OCI-LY7 (cell line): ENCODE measurements around the gene GDNF.

Source experiments
- EZH2phosphoT487 ChIP-seq: fragments of 200-600 bp; sonication (generic); IDR thresholded peaks from 2 replicates; pipeline ENCODE4 v1.6.1; 2018; ENCODE audit warnings: low read depth, borderline replicate concordance, mild to moderate bottlenecking, mixed run types, antibody characterized with exemption, low read length, moderate library complexity, mixed read lengths
- TF ChIP-seq, protein P1 (sequence below): fragments of 200-600 bp; sonication (generic); conservative IDR thresholded peaks from 2 replicates; pipeline ENCODE4 v1.5.1; 2014; ENCODE audit warnings: mild to moderate bottlenecking, antibody characterized with exemption, low read length, moderate library complexity, mixed read lengths

DNA sequence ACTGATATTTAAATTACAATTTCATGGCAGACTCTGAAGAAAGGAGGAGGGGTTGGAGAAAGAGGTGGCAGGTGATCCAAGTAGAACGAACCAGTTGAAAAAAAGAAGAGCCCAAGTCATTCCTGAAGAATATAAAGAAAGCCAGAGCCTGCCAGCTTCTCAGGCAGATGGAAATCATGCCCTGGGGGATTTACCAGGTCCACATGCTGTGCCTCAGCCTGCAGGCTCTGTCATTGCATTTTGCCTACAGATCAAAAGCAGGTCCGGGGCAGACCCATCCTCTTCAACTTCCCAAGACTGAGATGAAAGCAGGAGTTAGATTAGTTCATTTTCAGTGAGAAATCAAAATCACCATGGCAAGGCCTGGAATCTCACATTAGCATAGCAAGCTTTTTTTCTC lies 48.5 kb downstream of the GDNF start:
- no peak for TF ChIP-seq EZH2phosphoT487
- TF ChIP-seq, protein P1, sequence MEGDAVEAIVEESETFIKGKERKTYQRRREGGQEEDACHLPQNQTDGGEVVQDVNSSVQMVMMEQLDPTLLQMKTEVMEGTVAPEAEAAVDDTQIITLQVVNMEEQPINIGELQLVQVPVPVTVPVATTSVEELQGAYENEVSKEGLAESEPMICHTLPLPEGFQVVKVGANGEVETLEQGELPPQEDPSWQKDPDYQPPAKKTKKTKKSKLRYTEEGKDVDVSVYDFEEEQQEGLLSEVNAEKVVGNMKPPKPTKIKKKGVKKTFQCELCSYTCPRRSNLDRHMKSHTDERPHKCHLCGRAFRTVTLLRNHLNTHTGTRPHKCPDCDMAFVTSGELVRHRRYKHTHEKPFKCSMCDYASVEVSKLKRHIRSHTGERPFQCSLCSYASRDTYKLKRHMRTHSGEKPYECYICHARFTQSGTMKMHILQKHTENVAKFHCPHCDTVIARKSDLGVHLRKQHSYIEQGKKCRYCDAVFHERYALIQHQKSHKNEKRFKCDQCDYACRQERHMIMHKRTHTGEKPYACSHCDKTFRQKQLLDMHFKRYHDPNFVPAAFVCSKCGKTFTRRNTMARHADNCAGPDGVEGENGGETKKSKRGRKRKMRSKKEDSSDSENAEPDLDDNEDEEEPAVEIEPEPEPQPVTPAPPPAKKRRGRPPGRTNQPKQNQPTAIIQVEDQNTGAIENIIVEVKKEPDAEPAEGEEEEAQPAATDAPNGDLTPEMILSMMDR = no peak
